Activated CD8-positive, alpha-beta memory T cell treated with anti-CD3 and anti-CD28 coated beads for 1 hour (primary cell): Measurements from ENCODE around the gene CCL25.

Source experiments
- DNase-seq, 2 donors: peaks; one replicate each; pipeline ENCODE4 v3.0.0-alpha.2; 2020; ENCODE audit warnings: low read depth in 1 of 2; ENCODE audit errors: extremely low read depth in 1 of 2

Gene CCL25

GRCh38 chr19:8109455-8109854 is 56.9 kb downstream of the CCL25 start:
- DNase-seq = no peak

- DNase-seq = no peak
These were observed 57.5 kb downstream of the CCL25 start for GRCh38 chr19:8109890-8110662.

- DNase-seq = no peak
These were observed 58.4 kb downstream of the CCL25 start for GRCh38 chr19:8110931-8111330.

GRCh38 chr19:8111376-8111775 is 58.8 kb downstream of the CCL25 start:
- DNase-seq = no peak
